WTC11 (cell line): ENCODE measurements around the gene PROCA1. TPM values are rescaled to one million over a fixed set of nuclear protein-coding genes. Genes with fewer than 3 reads are reported as not detected.
A peak's percentile ranks its signal among the peaks of the same experiment; 100 is the strongest.

ENCODE experiments used
- ATAC-seq: fragments of 200-7000 bp; cut with Tn5 transposase; 2 replicates; pipeline ENCODE4 v1.10.0; 2021; ENCODE audit warnings: mild to moderate bottlenecking, moderate library complexity
- CTCF ChIA-PET: fragments of 300-600 bp; sonication (Branson Sonifier 250); formaldehyde crosslinking; loops from one replicate; lab custom pipeline; 2021; ENCODE audit warnings: antibody characterized with exemption; lab: Charles Lee
- POLR2A ChIA-PET: fragments of 350-600 bp; sonication (Branson Sonifier 250); formaldehyde crosslinking; loops from one replicate; lab custom pipeline; 2021; ENCODE audit warnings: antibody characterized with exemption; lab: Charles Lee
- DNase-seq: peaks from one replicate; pipeline ENCODE4 v3.0.0; 2021; ENCODE audit warnings: low spot score
- H3K27ac Mint-ChIP-seq: 2 replicates; pipeline ENCODE4 v1.8.0; 2021; ENCODE audit warnings: mixed read lengths
- H3K27me3 Mint-ChIP-seq: 2 replicates; pipeline ENCODE4 v1.8.0; 2021; ENCODE audit warnings: low read depth, mild to moderate bottlenecking, moderate library complexity, mixed read lengths
- H3K36me3 Mint-ChIP-seq: 2 replicates; pipeline ENCODE4 v1.8.0; 2021; ENCODE audit warnings: mixed read lengths
- H3K4me1 Mint-ChIP-seq: 2 replicates; pipeline ENCODE4 v1.8.0; 2022; ENCODE audit warnings: mixed read lengths
- H3K4me3 Mint-ChIP-seq: 2 replicates; pipeline ENCODE4 v1.8.0; 2021; ENCODE audit warnings: mild to moderate bottlenecking, moderate library complexity, mixed read lengths
- H3K9me3 Mint-ChIP-seq: 2 replicates; pipeline ENCODE4 v1.8.0; 2021; ENCODE audit warnings: mixed read lengths
- CBFB ChIP-seq: sonication (generic); formaldehyde crosslinking; IDR thresholded peaks from 2 replicates; pipeline ENCODE4 v1.8.1; 2022; ENCODE audit warnings: mild to moderate bottlenecking, low read depth, missing genetic modification reagents
- CREM ChIP-seq: sonication (generic); formaldehyde crosslinking; IDR thresholded peaks from 2 replicates; pipeline ENCODE4 v1.8.1; 2022; ENCODE audit warnings: mild to moderate bottlenecking, missing genetic modification reagents, moderate library complexity
- E2F1 ChIP-seq: sonication (generic); formaldehyde crosslinking; IDR thresholded peaks from 2 replicates; pipeline ENCODE4 v1.8.0; 2022; ENCODE audit warnings: mild to moderate bottlenecking, missing genetic modification reagents
- ETV6 ChIP-seq: sonication (generic); formaldehyde crosslinking; IDR thresholded peaks from 2 replicates; pipeline ENCODE4 v1.8.1; 2022; ENCODE audit warnings: mild to moderate bottlenecking, missing genetic modification reagents
- FOXK1 ChIP-seq: sonication (generic); formaldehyde crosslinking; IDR thresholded peaks from 2 replicates; pipeline ENCODE4 v1.8.0; 2022; ENCODE audit warnings: mild to moderate bottlenecking, moderate library complexity, missing genetic modification reagents
- FOXP4 ChIP-seq: sonication (generic); formaldehyde crosslinking; IDR thresholded peaks from 2 replicates; pipeline ENCODE4 v1.8.0; 2022; ENCODE audit warnings: mild to moderate bottlenecking, missing genetic modification reagents
- IRF2 ChIP-seq: sonication (generic); formaldehyde crosslinking; IDR thresholded peaks from 2 replicates; pipeline ENCODE4 v1.8.0; 2022; ENCODE audit warnings: low read depth, missing genetic modification reagents, borderline replicate concordance
- MXD4 ChIP-seq: fragments of 250-450 bp; sonication (Bioruptor Pico); IDR thresholded peaks from 2 replicates; pipeline ENCODE4 v1.8.0; 2021; ENCODE audit warnings: mild to moderate bottlenecking, moderate library complexity, borderline replicate concordance
- MYBL2 ChIP-seq: sonication (generic); formaldehyde crosslinking; IDR thresholded peaks from 2 replicates; pipeline ENCODE4 v1.8.1; 2023; ENCODE audit warnings: mild to moderate bottlenecking, moderate library complexity, missing genetic modification reagents
- PRDM15 ChIP-seq: sonication (generic); formaldehyde crosslinking; IDR thresholded peaks from 2 replicates; pipeline ENCODE4 v1.8.0; 2022; ENCODE audit warnings: missing genetic modification reagents
- RELA ChIP-seq: sonication (generic); formaldehyde crosslinking; IDR thresholded peaks from 2 replicates; pipeline ENCODE4 v1.8.1; 2022; ENCODE audit warnings: missing genetic modification reagents, mild to moderate bottlenecking, borderline replicate concordance
- SP1 ChIP-seq: sonication (generic); formaldehyde crosslinking; conservative IDR thresholded peaks from 2 replicates; pipeline ENCODE4 v1.8.1; 2022; ENCODE audit warnings: missing genetic modification reagents
- ZNF396 ChIP-seq: fragments of 250-450 bp; sonication (Bioruptor Pico); IDR thresholded peaks from 2 replicates; pipeline ENCODE4 v1.8.0; 2021; ENCODE audit warnings: mild to moderate bottlenecking, moderate library complexity, borderline replicate concordance
- ZNF423 ChIP-seq: fragments of 250-450 bp; sonication (Bioruptor Pico); IDR thresholded peaks from 2 replicates; pipeline ENCODE4 v2.1.2; 2022; ENCODE audit warnings: mild to moderate bottlenecking, moderate library complexity
- total RNA-seq: library from RNA; stranded (reverse); gene quantifications from 3 replicates; pipeline ENCODE4 v1.2.3, GENCODE V29; 2021
- TF ChIP-seq, protein P1 (sequence below): sonication (generic); formaldehyde crosslinking; IDR thresholded peaks from 2 replicates; pipeline ENCODE4 v1.8.0; 2022; ENCODE audit warnings: mild to moderate bottlenecking, missing genetic modification reagents
- TF ChIP-seq, protein P2 (sequence below): sonication (generic); formaldehyde crosslinking; IDR thresholded peaks from 2 replicates; pipeline ENCODE4 v1.8.0; 2023; ENCODE audit warnings: missing genetic modification reagents

The PROCA1 gene
- total RNA-seq, 1 experiment from 2014 or later = 28.4 TPM

- CTCF ChIA-PET = interaction anchor here (1.1 to 5.4 kb wide), 4 partner anchors 10 to 173 kb away, joined by 3 to 69 read pairs (median 7); partner anchors contain the start of genes NEK8 and TLCD1
- ATAC-seq = no peak
- POLR2A ChIA-PET = interaction anchor here (3.5 kb wide), 1 partner anchor 14 kb away, joined by 72 read pairs; the partner anchor contains the start of genes NEK8 and TLCD1
- TF ChIP-seq, protein P1, sequence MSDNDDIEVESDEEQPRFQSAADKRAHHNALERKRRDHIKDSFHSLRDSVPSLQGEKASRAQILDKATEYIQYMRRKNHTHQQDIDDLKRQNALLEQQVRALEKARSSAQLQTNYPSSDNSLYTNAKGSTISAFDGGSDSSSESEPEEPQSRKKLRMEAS (CRISPR knock-in tag) = no peak
- peak; percentile 42; the same call in 1 of the 2 replicates for TF ChIP-seq PRDM15 (CRISPR knock-in tag)
- Mint-ChIP-seq H3K27ac (peak overlapping the region; percentile 95), H3K4me1 (peaks cover 21% of the 10 kb centered on the region), H3K27me3 (no peaks in the 10 kb centered on the region), H3K9me3 (no peaks in the 10 kb centered on the region), H3K36me3 (peaks cover 23% of the 10 kb centered on the region), H3K4me3 (peak overlapping the region; percentile 98)
- DNase-seq = no peak
These were observed 1.2 kb upstream of the PROCA1 start for GRCh38 chr17:28712705-28713415.

GRCh38 chr17:28712032-28712704 is 480 bp upstream of the PROCA1 start:
- Mint-ChIP-seq H3K27me3 (no peaks in the 10 kb centered on the region), H3K36me3 (peaks cover 23% of the 10 kb centered on the region), H3K4me3 (peak overlapping the region; percentile 98), H3K4me1 (peaks cover 26% of the 10 kb centered on the region), H3K9me3 (no peaks in the 10 kb centered on the region), H3K27ac (peak overlapping the region; percentile 95)
- DNase-seq = peak; percentile 68
- ChIA-PET CTCF (interaction anchor here (0.6 to 5.4 kb wide), 10 partner anchors 10 to 240 kb away, joined by 3 to 69 read pairs (median 6); partner anchors contain the start of genes BLTP2, NEK8, PHF12 and TLCD1), POLR2A (interaction anchor here (0.6 to 3.5 kb wide), 13 partner anchors 8 to 141 kb away, joined by 3 to 72 read pairs (median 8); partner anchors contain the start of genes BLTP2, NEK8, PIGS and RPL23A)
- ATAC-seq = peak; percentile 23
- no peak for TF ChIP-seq E2F1 (CRISPR knock-in tag)
- no peak for TF ChIP-seq CBFB (CRISPR knock-in tag)
- no peak for TF ChIP-seq FOXP4 (CRISPR knock-in tag)
- peak; percentile 48; the same call in 1 of the 2 replicates for TF ChIP-seq FOXK1
- TF ChIP-seq, protein P2, sequence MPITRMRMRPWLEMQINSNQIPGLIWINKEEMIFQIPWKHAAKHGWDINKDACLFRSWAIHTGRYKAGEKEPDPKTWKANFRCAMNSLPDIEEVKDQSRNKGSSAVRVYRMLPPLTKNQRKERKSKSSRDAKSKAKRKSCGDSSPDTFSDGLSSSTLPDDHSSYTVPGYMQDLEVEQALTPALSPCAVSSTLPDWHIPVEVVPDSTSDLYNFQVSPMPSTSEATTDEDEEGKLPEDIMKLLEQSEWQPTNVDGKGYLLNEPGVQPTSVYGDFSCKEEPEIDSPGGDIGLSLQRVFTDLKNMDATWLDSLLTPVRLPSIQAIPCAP (CRISPR knock-in tag) = no peak
- no peak for TF ChIP-seq RELA (CRISPR knock-in tag)
- TF ChIP-seq ZNF396 = no peak
- no peak for TF ChIP-seq MXD4 (CRISPR knock-in tag)
- 0 out of 2 replicates have a peak, but pooled peaks have one; percentile 33 for TF ChIP-seq ETV6 (CRISPR knock-in tag)
- TF ChIP-seq SP1 = peak; percentile 22; the same call in 1 of the 2 replicates
- no peak for TF ChIP-seq CREM (CRISPR knock-in tag)
- TF ChIP-seq IRF2 (CRISPR knock-in tag) = no peak
- TF ChIP-seq MYBL2 (CRISPR knock-in tag) = no peak
- TF ChIP-seq ZNF423 (CRISPR knock-in tag) = peak; percentile 34; the same call in 1 of the 2 replicates
